HUES64 (cell line): ENCODE measurements around the gene ASB10.

Experiments used
- H3K27ac ChIP-seq: 2 replicates; pipeline ENCODE4 v1.7.0; 2013; ENCODE audit warnings: low read depth, low read length, inconsistent platforms
- H3K27me3 ChIP-seq: 2 replicates; pipeline ENCODE4 v1.6.1; 2013; ENCODE audit warnings: mild to moderate bottlenecking, low read length; ENCODE audit not compliant: insufficient read depth
- H3K36me3 ChIP-seq: 2 replicates; pipeline ENCODE4 v1.6.1; 2013; ENCODE audit warnings: mild to moderate bottlenecking, low read length; ENCODE audit not compliant: insufficient read depth
- H3K4me1 ChIP-seq: 2 replicates; pipeline ENCODE4 v1.6.1; 2013; ENCODE audit warnings: mild to moderate bottlenecking, low read length, moderate library complexity; ENCODE audit not compliant: insufficient read depth
- H3K4me3 ChIP-seq: 2 replicates; pipeline ENCODE4 v1.5.1; 2013; ENCODE audit warnings: mild to moderate bottlenecking, low read length, moderate library complexity
- H3K9ac ChIP-seq: 2 replicates; pipeline ENCODE4 v1.6.1; 2013; ENCODE audit warnings: mild to moderate bottlenecking, low read depth, low read length
- H3K9me3 ChIP-seq: 2 replicates; pipeline ENCODE4 v1.6.1; 2013; ENCODE audit warnings: low read depth, low read length; ENCODE audit not compliant: insufficient read depth
- WGBS: fragments of 150-250, 120-280 bp; methylation state at CpG from one replicate; pipeline ENCODE4 v1.1.7; 2013; ENCODE audit warnings: missing lambda C conversion rate; 5-methylcytosine and 5-hydroxymethylcytosine counted together

Gene ASB10

DNA sequence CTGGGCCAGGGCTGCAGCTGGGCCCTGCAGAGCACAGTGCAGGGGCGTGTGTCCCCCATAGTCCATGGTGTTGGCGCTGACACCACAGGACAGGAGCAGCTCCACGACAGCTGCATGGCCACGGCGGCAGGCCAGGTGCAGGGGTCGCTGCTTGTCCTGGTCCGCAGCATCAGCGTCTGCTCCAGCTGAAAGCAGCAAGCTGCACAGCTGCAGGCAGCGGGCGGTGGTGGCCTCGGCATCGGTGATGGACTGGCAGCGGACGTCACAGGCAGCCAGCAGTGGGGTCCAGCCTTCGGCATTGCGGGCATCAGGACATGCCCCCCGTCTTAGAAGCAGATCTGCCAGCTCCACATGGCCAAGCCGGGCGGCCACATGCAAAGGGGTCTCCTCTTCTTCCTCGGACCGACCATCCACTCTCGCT is 6.0 kb downstream of the ASB10 start:
- Histone ChIP-seq H3K27me3 (peaks cover 10% of the 10 kb centered on the region; the same call in 1 of the 2 replicates), H3K27ac (no peak overlapping the region), H3K4me3 (no peak overlapping the region), H3K4me1 (peaks cover 3% of the 10 kb centered on the region; the same call in 1 of the 2 replicates), H3K36me3 (no peaks in the 10 kb centered on the region), H3K9me3 (no peaks in the 10 kb centered on the region), H3K9ac (no peak overlapping the region)
- WGBS: 91% methylated on average over 22 of the region's 22 CpGs

DNA sequence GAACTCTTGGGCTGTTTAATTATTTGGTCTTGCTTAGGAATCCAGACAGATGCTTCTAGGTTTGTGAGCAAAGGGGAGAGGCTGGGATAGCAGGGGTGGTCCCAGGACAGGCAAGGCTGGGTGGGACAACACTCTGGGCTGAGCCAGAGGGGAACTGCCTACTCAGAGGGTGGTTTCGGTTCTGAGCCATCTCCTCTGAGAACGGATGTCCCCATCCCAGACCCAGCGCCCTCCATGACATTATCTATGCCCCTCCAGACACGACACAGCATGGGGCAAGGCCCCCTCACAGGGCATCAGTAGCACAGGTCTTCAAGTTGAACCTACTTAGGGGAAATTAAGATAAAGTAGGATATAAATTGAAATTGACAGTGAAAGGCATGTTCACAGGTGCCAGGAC is 7.1 kb downstream of the ASB10 start:
- Histone ChIP-seq H3K27me3 (peaks cover 21% of the 10 kb centered on the region), H3K9ac (no peak overlapping the region), H3K4me1 (peaks cover 3% of the 10 kb centered on the region; the same call in 1 of the 2 replicates), H3K9me3 (no peaks in the 10 kb centered on the region), H3K27ac (no peak overlapping the region), H3K4me3 (no peak overlapping the region), H3K36me3 (no peaks in the 10 kb centered on the region)
- 79% methylated on average over 4 of the region's 4 CpGs for WGBS

DNA sequence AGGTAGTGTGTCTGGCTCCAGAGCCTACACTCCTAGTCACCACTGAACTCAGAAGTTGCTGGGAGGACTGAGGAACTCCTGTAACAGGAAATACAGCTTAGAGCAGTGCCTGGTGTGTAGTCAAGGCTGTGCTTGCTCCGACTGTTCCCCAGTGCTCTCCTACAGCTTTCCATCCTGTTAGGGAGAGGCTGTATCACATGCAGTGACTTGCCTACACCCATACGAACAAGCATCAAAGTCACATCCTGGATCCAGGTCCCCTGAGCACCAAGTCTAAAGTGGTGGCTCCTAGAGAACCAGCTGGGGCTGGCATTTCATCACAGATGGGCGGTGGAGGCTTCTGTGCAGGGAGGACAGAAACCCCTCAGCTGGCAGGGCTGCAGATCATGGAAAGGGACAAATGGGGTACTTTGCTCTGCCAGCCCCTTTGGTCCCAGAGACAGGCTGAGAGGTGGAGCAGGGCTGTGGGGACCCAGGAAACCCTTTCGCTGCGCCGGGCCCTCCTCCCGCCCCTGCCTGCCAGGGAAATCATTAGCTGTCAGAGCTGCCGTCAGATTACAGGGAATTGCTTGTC is 7.7 kb downstream of the ASB10 start:
- Histone ChIP-seq H3K27me3 (peaks cover 26% of the 10 kb centered on the region), H3K4me3 (no peak overlapping the region), H3K9me3 (no peaks in the 10 kb centered on the region), H3K36me3 (no peaks in the 10 kb centered on the region), H3K4me1 (peaks cover 3% of the 10 kb centered on the region; the same call in 1 of the 2 replicates), H3K9ac (no peak overlapping the region), H3K27ac (no peak overlapping the region)
- 95% methylated on average over 8 of the region's 8 CpGs for WGBS

DNA sequence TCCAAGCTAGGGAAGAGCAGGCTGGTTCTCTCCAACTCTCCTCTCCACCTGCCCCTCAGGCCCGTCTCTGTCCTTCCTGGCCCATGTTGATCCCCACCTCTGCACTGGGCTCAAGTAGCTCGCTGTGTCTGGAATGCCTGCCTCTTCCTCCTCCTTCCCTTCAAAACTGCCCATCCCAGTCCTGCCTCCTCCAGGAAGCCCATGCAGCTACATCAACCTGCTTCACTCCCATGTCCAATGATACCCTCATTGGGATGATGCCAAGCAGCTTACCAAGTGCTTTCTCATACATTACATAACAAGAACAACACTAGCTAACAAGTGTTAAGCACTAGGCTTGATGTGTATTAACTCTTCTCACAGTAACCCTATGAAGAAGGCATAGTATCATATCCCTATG is 8.2 kb downstream of the ASB10 start:
- peaks cover 3% of the 10 kb centered on the region; the same call in 1 of the 2 replicates for H3K4me1 ChIP-seq
- 84% methylated on average over 2 of the region's 2 CpGs for WGBS
- H3K36me3 ChIP-seq: no peaks in the 10 kb centered on the region
- no peak overlapping the region for H3K9ac ChIP-seq
- peaks cover 31% of the 10 kb centered on the region for H3K27me3 ChIP-seq
- H3K9me3 ChIP-seq: no peaks in the 10 kb centered on the region
- no peak overlapping the region for H3K27ac ChIP-seq
- no peak overlapping the region for H3K4me3 ChIP-seq

DNA sequence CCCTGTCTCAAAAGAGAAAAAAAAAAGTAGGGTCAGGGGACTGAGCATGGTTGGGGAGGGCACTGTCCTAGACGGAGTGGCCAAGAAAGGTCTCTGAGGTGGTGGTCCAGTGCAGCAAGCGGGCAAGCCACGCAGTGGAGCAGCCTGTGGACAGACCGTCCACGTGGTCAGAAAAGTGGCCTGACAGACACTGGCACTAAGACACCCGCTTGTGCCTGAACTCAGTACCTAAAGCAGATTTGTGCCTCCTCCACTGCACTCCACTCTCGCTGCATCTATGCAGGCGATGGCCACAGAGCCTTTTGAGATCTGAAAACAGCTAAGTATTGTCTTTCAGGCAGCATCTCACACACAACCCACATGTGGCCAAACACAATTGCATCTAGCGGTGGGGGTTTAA is 8.8 kb downstream of the ASB10 start:
- 92% methylated on average over 9 of the region's 9 CpGs for WGBS
- H3K4me1 ChIP-seq: peaks cover 3% of the 10 kb centered on the region; the same call in 1 of the 2 replicates
- no peak overlapping the region for H3K27ac ChIP-seq
- H3K36me3 ChIP-seq: no peaks in the 10 kb centered on the region
- H3K4me3 ChIP-seq: no peak overlapping the region
- H3K9me3 ChIP-seq: no peaks in the 10 kb centered on the region
- peaks cover 37% of the 10 kb centered on the region for H3K27me3 ChIP-seq
- no peak overlapping the region for H3K9ac ChIP-seq

DNA sequence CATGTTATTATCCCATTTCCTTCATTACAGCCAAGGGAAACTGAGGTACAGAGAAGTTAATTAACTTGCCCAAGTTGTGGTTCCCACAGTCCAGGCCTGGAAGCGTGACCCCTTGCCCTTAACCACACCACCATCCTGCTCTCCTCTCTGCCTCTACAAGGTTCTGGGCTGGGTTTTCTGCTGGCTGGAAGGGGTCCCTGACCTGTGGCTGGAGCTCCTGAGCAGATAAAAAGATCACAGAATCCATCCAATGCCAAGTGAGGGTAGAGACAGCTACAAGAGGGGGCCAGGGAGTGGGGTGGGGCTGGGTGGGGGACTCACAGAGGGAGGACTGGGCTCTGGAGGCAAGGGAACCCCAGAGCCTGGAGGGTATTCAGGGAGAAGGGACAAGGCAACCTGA is 9.7 kb downstream of the ASB10 start:
- 84% methylated on average over 1 of the region's 1 CpG for WGBS
- Histone ChIP-seq H3K36me3 (no peaks in the 10 kb centered on the region), H3K4me1 (peaks cover 3% of the 10 kb centered on the region; the same call in 1 of the 2 replicates), H3K9ac (no peak overlapping the region), H3K27me3 (peaks cover 44% of the 10 kb centered on the region), H3K4me3 (no peak overlapping the region), H3K9me3 (no peaks in the 10 kb centered on the region), H3K27ac (no peak overlapping the region)

DNA sequence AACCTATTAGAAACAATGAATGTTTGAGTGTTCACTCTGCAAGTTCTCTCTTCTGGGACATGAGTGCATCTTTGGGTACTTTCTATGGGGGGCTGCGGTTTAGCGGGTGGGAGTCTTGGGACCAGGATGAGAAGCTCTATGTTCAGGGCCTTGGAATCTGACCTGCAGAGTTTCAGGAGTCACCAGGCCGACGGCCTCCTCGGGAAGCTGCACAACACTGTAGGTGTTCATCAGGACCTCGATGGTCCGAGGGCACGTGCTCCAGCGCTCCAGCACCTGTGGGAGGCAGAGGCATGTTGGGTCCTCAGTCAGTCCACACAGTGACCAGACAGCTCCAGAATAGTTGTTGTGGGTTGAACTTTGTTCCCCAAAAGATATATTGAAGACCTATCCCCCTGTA is 10.6 kb downstream of the ASB10 start:
- Histone ChIP-seq H3K27me3 (peaks cover 52% of the 10 kb centered on the region), H3K27ac (no peak overlapping the region), H3K36me3 (no peaks in the 10 kb centered on the region), H3K4me3 (no peak overlapping the region; the same call in 1 of the 2 replicates), H3K4me1 (peaks cover 3% of the 10 kb centered on the region; the same call in 1 of the 2 replicates), H3K9ac (no peak overlapping the region), H3K9me3 (no peaks in the 10 kb centered on the region)
- WGBS: 93% methylated on average over 9 of the region's 9 CpGs

DNA sequence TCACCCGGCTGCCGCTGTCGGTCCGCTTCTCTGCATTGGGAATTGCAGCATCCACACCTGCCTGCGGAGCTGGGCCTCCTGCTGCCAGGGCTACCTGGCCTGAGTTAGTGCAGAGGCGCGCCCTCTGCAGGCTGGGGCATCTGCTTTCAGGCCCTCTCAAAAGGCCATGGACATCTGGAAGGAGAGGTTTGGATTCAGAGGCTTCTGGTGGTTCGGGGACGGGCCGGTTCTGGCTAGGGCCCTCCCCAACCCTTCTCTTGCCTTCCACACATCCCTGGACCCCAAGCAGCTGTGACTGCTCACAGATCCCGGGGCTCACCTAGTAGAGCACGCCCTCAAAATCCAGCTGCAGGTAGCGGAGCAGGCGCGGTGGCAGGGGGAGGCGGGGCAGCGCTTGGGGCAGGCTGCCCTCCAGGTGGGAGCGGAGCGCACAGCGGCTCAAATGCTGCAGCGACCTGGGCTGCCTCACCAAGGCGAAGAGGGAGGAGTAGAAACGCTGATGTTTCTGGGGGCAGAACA is 11.2 kb downstream of the ASB10 start:
- Histone ChIP-seq H3K27me3 (peaks cover 57% of the 10 kb centered on the region), H3K9ac (no peak overlapping the region), H3K36me3 (no peaks in the 10 kb centered on the region), H3K4me3 (no peak overlapping the region; the same call in 1 of the 2 replicates), H3K27ac (no peak overlapping the region), H3K4me1 (peaks cover 3% of the 10 kb centered on the region; the same call in 1 of the 2 replicates), H3K9me3 (no peaks in the 10 kb centered on the region)
- 88% methylated on average over 23 of the region's 23 CpGs for WGBS

DNA sequence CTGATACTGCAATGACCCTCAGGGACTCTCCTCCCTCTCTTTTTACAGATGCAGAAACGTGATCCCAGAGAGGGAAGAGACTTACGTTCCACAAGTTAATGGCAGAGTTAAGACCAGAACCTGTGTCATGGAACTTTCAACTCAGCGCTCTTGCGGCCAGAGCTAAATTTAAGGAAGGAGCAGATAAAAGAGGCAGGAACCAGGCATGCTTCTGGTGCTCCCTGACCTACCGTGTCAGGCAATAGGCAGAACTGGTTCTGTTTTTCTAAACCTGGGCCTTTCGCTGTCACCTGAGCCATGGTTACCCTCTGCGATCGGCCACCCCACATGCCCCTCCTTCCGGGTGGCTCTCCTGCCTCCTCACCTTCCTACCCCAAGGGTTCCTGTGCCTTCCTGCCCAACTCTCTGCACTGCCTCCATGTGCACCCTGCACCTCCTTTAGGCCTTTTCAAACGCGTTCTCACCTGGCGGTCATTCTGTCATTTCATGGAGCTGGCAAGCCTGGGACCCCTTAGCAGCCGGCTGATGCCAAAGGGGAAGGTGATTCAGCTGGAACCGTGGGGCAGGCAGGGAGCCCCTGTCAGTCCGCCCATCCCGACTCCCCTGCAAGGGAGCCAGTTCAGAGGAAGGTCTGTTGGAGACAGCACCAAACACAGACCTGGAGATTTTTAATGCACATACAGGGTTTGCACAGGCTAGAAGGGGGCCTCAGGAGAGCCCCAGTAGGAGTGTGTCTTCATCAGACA is 11.8 kb downstream of the ASB10 start:
- H3K9me3 ChIP-seq: no peaks in the 10 kb centered on the region
- H3K27ac ChIP-seq: no peak overlapping the region
- H3K4me1 ChIP-seq: peaks cover 3% of the 10 kb centered on the region; the same call in 1 of the 2 replicates
- peaks cover 64% of the 10 kb centered on the region for H3K27me3 ChIP-seq
- H3K9ac ChIP-seq: no peak overlapping the region
- no peaks in the 10 kb centered on the region for H3K36me3 ChIP-seq
- WGBS: 91% methylated on average over 16 of the region's 16 CpGs
- H3K4me3 ChIP-seq: no peak overlapping the region

DNA sequence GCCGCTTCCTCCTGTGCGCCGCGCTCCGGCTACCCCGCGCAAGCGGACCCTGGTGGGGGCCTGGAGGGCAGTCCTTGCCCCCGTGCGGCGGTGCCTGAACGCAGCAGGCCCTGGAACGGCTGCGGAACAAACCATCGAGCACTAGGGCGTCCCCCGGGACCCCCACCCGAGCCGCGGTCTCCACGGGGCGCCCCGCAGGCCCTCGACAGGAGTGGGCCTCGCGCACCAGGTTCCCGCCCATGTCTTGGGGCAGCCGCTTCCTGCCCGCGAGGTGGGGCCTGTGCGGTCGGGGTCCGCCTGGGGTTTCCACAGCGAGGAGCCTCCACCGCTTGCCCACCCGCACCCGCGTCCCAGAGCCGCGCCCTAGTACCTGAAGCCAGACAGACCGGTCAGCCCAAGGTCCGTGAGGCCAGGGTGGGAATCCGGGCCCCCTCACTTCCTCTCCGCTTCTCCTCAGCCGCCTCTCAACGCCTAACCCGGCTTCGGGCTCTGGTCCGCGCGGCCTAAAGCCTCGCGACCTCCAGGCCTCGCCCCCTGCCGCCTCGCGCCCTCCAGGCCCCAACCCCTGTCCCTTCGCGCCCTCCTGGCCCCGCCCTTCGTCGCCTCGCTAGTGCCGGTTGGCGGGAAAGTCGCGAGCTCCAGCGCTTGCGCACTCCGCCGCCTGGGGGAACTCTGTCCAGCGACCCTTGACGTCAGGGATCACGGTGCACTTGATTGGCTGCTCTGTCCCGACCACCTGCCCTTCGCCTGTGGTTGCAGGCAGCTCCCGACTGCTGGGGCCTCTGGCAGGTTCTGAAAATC is 12.6 kb downstream of the ASB10 start:
- H3K27me3 ChIP-seq: peaks cover 71% of the 10 kb centered on the region
- 94% methylated on average over 77 of the region's 77 CpGs for WGBS

More for the DNA sequence above, 12.6 kb downstream of the ASB10 start:
- no peaks in the 10 kb centered on the region for H3K36me3 ChIP-seq
- H3K9ac ChIP-seq: no peak overlapping the region
- no peaks in the 10 kb centered on the region for H3K9me3 ChIP-seq
- no peak overlapping the region for H3K4me3 ChIP-seq
- peaks cover 3% of the 10 kb centered on the region; the same call in 1 of the 2 replicates for H3K4me1 ChIP-seq
- H3K27ac ChIP-seq: no peak overlapping the region
